Fibroblast of skin of left quadriceps (primary cell): ENCODE results near the gene AZU1.
A peak's percentile ranks its signal among the peaks of the same experiment; 100 is the strongest.

Experiments used
- DNase-seq, 2 experiments: peaks; one replicate each; pipeline ENCODE4 v3.0.0-alpha.2; 2013; ENCODE audit warnings: low read depth in 2 of 2

AZU1 gene

GRCh38 chr19:854549-854948, 26.9 kb downstream of the AZU1 start:
- DNase-seq, result no peak

- no peak for DNase-seq
Measured at GRCh38 chr19:855142-855541, 27.5 kb downstream of the AZU1 start.

- no peak for DNase-seq
Measured at GRCh38 chr19:855566-856120, 28.0 kb downstream of the AZU1 start.

GRCh38 chr19:858284-858683, 30.6 kb downstream of the AZU1 start:
- no peak for DNase-seq

GRCh38 chr19:858868-859843, 31.5 kb downstream of the AZU1 start, which contains the start of gene CFD:
Gene CFD, plus strand, starts transcription at chr19:859664. Its CDS starts 26 bp downstream, at chr19:859690.
- no peak for DNase-seq

GRCh38 chr19:861141-861755, 33.6 kb downstream of the AZU1 start:
- no peak for DNase-seq

GRCh38 chr19:861756-862580, 34.3 kb downstream of the AZU1 start:
- no peak for DNase-seq

- DNase-seq, result no peak
Measured at GRCh38 chr19:862581-863314, 35.1 kb downstream of the AZU1 start.

GRCh38 chr19:863315-863620, 35.6 kb downstream of the AZU1 start:
- no peak for DNase-seq

- no peak for DNase-seq
Measured at GRCh38 chr19:866769-867300, 39.2 kb downstream of the AZU1 start.

GRCh38 chr19:867301-867793, 39.7 kb downstream of the AZU1 start:
- no peak for DNase-seq

GRCh38 chr19:867855-868457, 40.3 kb downstream of the AZU1 start:
- no peak for DNase-seq

GRCh38 chr19:868458-869244, 41.0 kb downstream of the AZU1 start:
- DNase-seq, result no peak

GRCh38 chr19:869245-870177, 41.9 kb downstream of the AZU1 start:
- DNase-seq, result peak; percentile 87 to 90

- no peak for DNase-seq
Measured at GRCh38 chr19:870314-870713, 42.7 kb downstream of the AZU1 start.

- no peak for DNase-seq
Measured at GRCh38 chr19:870963-871401, 43.3 kb downstream of the AZU1 start.

- no peak for DNase-seq
Measured at GRCh38 chr19:871446-872265, 44.0 kb downstream of the AZU1 start.
